Fibroblast of lung (primary cell): ENCODE measurements around the gene ZBTB49. TPM values are rescaled to one million over a fixed set of nuclear protein-coding genes. Genes with fewer than 3 reads are reported as not detected.

Experiments
- DNase-seq, 2 donors: peaks; one replicate each; pipeline versions ENCODE4 v3.0.0 to v3.0.0-alpha.2; 2010; ENCODE audit warnings: low read depth in 2 of 2
- H2AFZ ChIP-seq: 2 replicates; pipeline ENCODE4 v1.5.1; 2012; ENCODE audit warnings: low read length, control low read depth, inconsistent platforms
- H3K27ac ChIP-seq: 2 replicates; pipeline ENCODE4 v1.5.1; 2011; ENCODE audit warnings: low read length, control low read depth; ENCODE audit not compliant: insufficient read depth
- H3K27me3 ChIP-seq: 2 replicates; pipeline ENCODE4 v1.5.1; 2011; ENCODE audit warnings: mild to moderate bottlenecking, low read length; ENCODE audit not compliant: control insufficient read depth, insufficient read depth
- H3K36me3 ChIP-seq: 2 replicates; pipeline ENCODE4 v1.5.1; 2011; ENCODE audit warnings: low read length; ENCODE audit not compliant: control insufficient read depth, insufficient read depth
- H3K4me1 ChIP-seq: 2 replicates; pipeline ENCODE4 v1.5.1; 2011; ENCODE audit warnings: low read length; ENCODE audit not compliant: control insufficient read depth, insufficient read depth; ENCODE audit errors: extremely low read depth
- H3K4me2 ChIP-seq: 2 replicates; pipeline ENCODE4 v1.5.1; 2011; ENCODE audit warnings: low read length, control low read depth; ENCODE audit not compliant: insufficient read depth; ENCODE audit errors: extremely low read depth
- H3K4me3 ChIP-seq, 4 experiments: fragments of 200-600 bp in 1 of 4; sonication (generic) in 1 of 4; replicated peaks in 1 of 4; 2 replicates each; pipeline ENCODE4 v1.5.1; 2011 to 2016; ENCODE audit warnings: low read length in 4 of 4, low read depth in 3 of 4, mild to moderate bottlenecking in 3 of 4, control low read depth in 2 of 4, inconsistent platforms in 1 of 4, mixed read lengths in 1 of 4; ENCODE audit not compliant: insufficient read depth in 1 of 4; ENCODE audit errors: control extremely low read depth in 1 of 4
- H3K79me2 ChIP-seq: 2 replicates; pipeline ENCODE4 v1.5.1; 2012; ENCODE audit warnings: mild to moderate bottlenecking, low read length, inconsistent platforms; ENCODE audit not compliant: control insufficient read depth, insufficient read depth
- H3K9ac ChIP-seq: 2 replicates; pipeline ENCODE4 v1.5.1; 2011; ENCODE audit warnings: mild to moderate bottlenecking, low read length, control low read depth; ENCODE audit not compliant: insufficient read depth
- H3K9me3 ChIP-seq: 2 replicates; pipeline ENCODE4 v1.5.1; 2012; ENCODE audit warnings: low read depth, low read length; ENCODE audit not compliant: control insufficient read depth, insufficient read depth
- H4K20me1 ChIP-seq: 2 replicates; pipeline ENCODE4 v1.5.1; 2011; ENCODE audit warnings: low read length; ENCODE audit not compliant: control insufficient read depth, insufficient read depth; ENCODE audit errors: extremely low read depth
- EZH2 ChIP-seq: IDR thresholded peaks from 2 replicates; pipeline ENCODE4 v1.5.1; 2012; ENCODE audit warnings: low read length, control low read depth, mild to moderate bottlenecking; ENCODE audit errors: missing control alignments
- polyA plus RNA-seq, 2 donors: library from polyadenylated mRNA; depleted of rRNA in 1 of 2; stranded (reverse) in 1 of 2; unstranded in 1 of 2; fragments of >200 nt; gene quantifications; 2 replicates each; pipeline ENCODE4 v1.2.1, GENCODE V29; 2011 to 2012; ENCODE audit warnings: missing spikeins in 1 of 2
- total RNA-seq: library from RNA; depleted of rRNA; stranded (reverse); fragments of >200 nt; gene quantifications from 2 replicates; pipeline ENCODE4 v1.2.1, GENCODE V29; 2014
- TF ChIP-seq, protein P1 (sequence below), 2 donors: IDR thresholded peaks in 1 of 2; conservative IDR thresholded peaks in 1 of 2; 1 replicate in 1 of 2; 2 replicates in 1 of 2; pipeline ENCODE4 v1.5.1; 2011 to 2012; ENCODE audit warnings: low read length in 2 of 2, control low read depth in 1 of 2, inconsistent platforms in 1 of 2, low read depth in 1 of 2, mild to moderate bottlenecking in 1 of 2

The ZBTB49 gene
- total and polyA plus RNA-seq, 2 donors (not counting 1 experiment from before 2014, with no cell fraction given) = 2.8 to 3.5 TPM

- Histone ChIP-seq H3K27me3 (peaks cover 6% of the 10 kb centered on the region), H4K20me1 (no peaks in the 10 kb centered on the region), H3K36me3 (no peaks in the 10 kb centered on the region), H3K27ac (no peak overlapping the region), H3K9me3 (no peaks in the 10 kb centered on the region), H3K4me1 (no peaks in the 10 kb centered on the region), H3K4me2 (no peak overlapping the region), H2AFZ (no peak overlapping the region), H3K79me2 (no peaks in the 10 kb centered on the region), H3K9ac (no peak overlapping the region), H3K4me3 (no peak overlapping the region)
- TF ChIP-seq, protein P1, sequence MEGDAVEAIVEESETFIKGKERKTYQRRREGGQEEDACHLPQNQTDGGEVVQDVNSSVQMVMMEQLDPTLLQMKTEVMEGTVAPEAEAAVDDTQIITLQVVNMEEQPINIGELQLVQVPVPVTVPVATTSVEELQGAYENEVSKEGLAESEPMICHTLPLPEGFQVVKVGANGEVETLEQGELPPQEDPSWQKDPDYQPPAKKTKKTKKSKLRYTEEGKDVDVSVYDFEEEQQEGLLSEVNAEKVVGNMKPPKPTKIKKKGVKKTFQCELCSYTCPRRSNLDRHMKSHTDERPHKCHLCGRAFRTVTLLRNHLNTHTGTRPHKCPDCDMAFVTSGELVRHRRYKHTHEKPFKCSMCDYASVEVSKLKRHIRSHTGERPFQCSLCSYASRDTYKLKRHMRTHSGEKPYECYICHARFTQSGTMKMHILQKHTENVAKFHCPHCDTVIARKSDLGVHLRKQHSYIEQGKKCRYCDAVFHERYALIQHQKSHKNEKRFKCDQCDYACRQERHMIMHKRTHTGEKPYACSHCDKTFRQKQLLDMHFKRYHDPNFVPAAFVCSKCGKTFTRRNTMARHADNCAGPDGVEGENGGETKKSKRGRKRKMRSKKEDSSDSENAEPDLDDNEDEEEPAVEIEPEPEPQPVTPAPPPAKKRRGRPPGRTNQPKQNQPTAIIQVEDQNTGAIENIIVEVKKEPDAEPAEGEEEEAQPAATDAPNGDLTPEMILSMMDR (conservative IDR thresholded peaks at IDR 0.05 in 1 of 2, IDR thresholded peaks at IDR 0.05 in 1 of 2; ENCODE audit: low read depth in 1 of 2, low read length in 2 of 2) = no peak
- TF ChIP-seq EZH2 = no peak
- peak in 1 of 2 donors; percentile 13 for DNase-seq
Measured at GRCh38 chr4:4356106-4357041, 66.3 kb downstream of the ZBTB49 start.

GRCh38 chr4:4358093-4358854 lies 68.2 kb downstream of the ZBTB49 start:
- no peaks in the 10 kb centered on the region for H4K20me1 ChIP-seq
- H3K27ac ChIP-seq = no peak overlapping the region
- DNase-seq = no peak
- H3K4me2 ChIP-seq = no peak overlapping the region
- peaks cover 6% of the 10 kb centered on the region for H3K27me3 ChIP-seq
- no peak overlapping the region for H2AFZ ChIP-seq
- no peaks in the 10 kb centered on the region for H3K79me2 ChIP-seq
- H3K9ac ChIP-seq = no peak overlapping the region
- H3K36me3 ChIP-seq = no peaks in the 10 kb centered on the region
- no peak for TF ChIP-seq EZH2
- TF ChIP-seq, protein P1 (conservative IDR thresholded peaks at IDR 0.05 in 1 of 2, IDR thresholded peaks at IDR 0.05 in 1 of 2; ENCODE audit: low read depth in 1 of 2, low read length in 2 of 2) = no peak
- no peak overlapping the region for H3K4me3 ChIP-seq
- no peaks in the 10 kb centered on the region for H3K4me1 ChIP-seq
- no peaks in the 10 kb centered on the region for H3K9me3 ChIP-seq

DNA sequence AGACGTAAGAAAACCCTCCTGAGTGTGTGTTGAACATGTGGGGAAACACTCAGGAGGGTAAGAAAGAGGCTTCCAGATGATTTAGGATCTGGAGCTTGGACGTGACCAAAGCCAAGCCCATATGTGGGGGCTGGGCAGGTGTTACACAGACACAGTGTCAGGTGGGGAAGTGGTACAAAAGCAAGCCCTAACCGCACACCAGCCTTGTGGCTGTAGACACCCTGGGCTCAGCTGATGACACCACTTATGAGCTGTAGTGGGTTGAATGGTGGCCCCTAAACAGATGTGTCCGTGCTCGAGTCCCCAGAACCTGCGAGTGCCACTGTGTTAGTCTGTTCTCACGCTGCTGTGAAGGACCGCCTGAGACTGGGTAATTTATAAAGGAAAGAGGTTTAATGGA lies 71.8 kb downstream of the ZBTB49 start:
- no peaks in the 10 kb centered on the region for H4K20me1 ChIP-seq
- H3K4me1 ChIP-seq = no peaks in the 10 kb centered on the region
- no peak overlapping the region for H3K27ac ChIP-seq
- no peak overlapping the region for H3K4me2 ChIP-seq
- H3K4me3 ChIP-seq = no peak overlapping the region
- no peak overlapping the region for H3K9ac ChIP-seq
- no peak overlapping the region for H2AFZ ChIP-seq
- TF ChIP-seq EZH2 = no peak
- TF ChIP-seq, protein P1 (conservative IDR thresholded peaks at IDR 0.05 in 1 of 2, IDR thresholded peaks at IDR 0.05 in 1 of 2; ENCODE audit: low read depth in 1 of 2, low read length in 2 of 2) = no peak
- no peaks in the 10 kb centered on the region for H3K79me2 ChIP-seq
- peaks cover 8% of the 10 kb centered on the region for H3K27me3 ChIP-seq
- H3K9me3 ChIP-seq = no peaks in the 10 kb centered on the region
- no peaks in the 10 kb centered on the region for H3K36me3 ChIP-seq
- no peak for DNase-seq
